ENCODE results near the gene TLX2.

Gene TLX2

DNA sequence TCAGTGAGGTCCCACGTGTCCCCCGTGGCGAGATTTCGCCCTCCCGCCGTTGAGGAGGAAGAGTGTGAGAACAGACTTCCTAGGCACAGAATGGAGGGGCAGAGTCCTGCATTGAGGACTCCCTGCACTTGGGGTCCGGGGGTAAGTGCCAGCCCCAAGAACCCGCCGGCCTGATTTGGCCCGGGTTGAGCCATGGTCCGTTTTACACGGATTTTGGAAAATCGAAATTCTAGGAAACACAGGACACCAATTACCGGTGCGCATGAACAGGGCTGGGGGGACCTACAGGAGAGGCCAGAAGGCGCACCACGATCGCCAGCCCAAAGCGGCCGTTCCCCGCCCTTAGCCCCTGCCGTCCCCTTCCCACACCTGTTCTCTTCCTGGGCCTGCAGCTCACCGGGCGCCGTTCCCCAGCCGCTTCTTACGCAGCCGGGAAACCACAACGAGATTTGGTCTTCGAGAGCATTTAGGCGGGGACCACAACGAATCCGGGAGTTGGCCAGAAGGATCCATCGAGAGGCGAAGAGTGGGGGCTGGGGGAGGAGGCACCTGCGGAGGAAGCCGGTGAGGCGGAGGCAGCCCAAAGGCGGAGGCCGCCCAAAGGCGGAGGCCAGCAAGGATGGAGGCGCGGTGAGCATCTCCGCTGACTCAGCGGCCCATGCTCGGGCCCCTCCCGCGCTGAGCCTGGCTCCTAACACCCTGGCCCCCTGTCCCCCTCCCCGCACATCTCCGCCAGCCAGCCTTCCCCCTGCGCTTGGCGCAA lies 464 bp upstream of the TLX2 start:
- no peak for DNase-seq

- no peak for DNase-seq
Measured at GRCh38 chr2:74515271-74515980, 1.2 kb downstream of the TLX2 start.

DNA sequence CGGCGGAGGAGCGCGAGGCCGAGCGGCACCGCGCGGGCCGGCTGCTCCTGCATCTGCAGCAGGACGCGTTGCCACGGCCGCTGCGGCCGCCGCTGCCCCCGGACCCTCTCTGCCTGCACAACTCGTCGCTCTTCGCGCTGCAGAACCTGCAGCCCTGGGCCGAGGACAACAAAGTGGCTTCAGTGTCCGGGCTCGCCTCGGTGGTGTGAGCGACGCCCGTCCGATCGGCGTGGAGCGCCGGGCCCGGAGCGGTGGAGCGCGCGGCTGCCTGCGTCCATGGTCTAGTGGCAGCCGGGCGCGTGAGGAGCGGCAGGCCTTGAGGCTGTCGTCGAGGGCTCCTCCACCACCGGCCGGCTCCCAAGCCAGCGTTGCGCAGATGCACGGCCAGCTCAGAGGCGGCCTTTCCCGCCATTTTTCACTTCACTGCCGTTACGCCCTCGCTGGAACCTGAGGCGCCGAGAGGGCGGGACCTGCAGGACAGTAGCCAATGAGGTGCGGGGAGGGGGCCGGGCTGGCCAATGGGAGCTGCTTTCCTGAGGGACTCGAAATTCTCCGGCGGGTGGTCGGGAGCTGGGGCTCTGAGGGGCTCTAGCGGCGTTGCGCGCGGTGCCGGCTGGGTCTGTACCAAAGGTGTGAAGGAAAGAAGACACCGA lies 1.9 kb downstream of the TLX2 start:
- peak; percentile 76 for DNase-seq

GRCh38 chr2:74516650-74517049 lies 2.4 kb downstream of the TLX2 start:
- no peak for DNase-seq

DNA sequence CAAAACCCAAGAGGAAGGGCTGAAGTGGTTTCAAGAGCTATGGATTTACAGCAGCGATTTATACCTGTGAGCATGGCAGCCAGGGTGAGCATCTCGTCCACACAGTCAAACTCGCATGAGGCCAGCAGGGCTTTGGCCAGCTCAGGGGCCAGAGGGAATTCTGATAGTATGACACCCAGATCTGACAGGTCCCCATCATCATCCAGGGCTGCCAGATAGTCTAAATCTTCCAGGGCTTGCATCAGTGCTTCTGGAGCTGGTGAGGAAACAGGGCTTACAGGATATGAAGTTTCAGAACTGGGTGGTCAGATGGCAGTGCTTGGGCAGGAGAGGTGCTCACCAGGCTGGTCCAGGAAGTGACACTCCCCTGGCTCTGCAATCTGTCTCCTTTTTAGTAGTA lies 8.3 kb downstream of the TLX2 start:
- DNase-seq, result no peak

- DNase-seq, result no peak
Measured at GRCh38 chr2:74524005-74524404, 9.8 kb downstream of the TLX2 start.

DNA sequence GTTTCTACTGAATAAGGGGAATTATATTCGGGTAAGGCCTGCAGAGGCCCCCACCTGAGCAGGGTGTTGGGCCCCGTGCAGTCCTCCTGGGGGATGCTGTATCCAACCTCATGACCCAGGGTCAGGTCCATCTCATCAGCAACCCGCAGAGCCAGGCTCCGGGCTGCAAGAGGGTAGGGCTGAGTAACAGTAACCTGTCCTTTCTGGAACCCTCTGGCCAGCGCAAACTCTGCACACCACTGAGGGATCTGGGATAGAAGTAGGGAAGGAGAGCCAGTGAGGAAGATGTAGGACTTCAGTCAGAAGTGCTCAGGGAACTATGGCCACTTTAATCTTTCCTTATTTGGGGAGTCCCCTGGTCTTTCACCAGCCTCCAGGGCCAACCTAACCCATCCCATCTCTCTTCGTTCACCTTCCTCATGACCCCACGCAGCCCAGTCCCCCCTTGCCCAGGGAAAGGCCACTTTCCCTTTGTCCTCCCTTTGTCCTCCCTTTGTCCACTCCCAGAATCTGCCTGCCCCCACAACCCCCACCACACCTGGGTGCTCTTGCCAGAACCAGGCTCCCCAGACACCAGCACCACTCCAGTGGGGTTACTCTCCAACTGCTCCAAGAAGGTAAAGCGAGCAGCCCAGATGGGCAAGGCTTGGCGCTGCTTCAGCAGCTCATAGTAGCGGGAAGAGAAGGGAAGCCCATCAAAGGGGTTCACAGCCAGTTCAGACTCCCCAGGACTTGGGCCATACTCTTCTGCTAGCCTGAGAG lies 10.9 kb downstream of the TLX2 start:
- no peak for DNase-seq

GRCh38 chr2:74525717-74526648 lies 11.7 kb downstream of the TLX2 start, which contains the start of gene DQX1:
Gene DQX1 (minus strand): TSS chr2:74526231. CDS start chr2:74525729, 502 bp downstream.
- DNase-seq, result peak; percentile 68

GRCh38 chr2:74526649-74527230 lies 12.5 kb downstream of the TLX2 start:
- DNase-seq, result no peak

GRCh38 chr2:74527741-74528140 lies 13.5 kb downstream of the TLX2 start:
- DNase-seq, result no peak

DNA sequence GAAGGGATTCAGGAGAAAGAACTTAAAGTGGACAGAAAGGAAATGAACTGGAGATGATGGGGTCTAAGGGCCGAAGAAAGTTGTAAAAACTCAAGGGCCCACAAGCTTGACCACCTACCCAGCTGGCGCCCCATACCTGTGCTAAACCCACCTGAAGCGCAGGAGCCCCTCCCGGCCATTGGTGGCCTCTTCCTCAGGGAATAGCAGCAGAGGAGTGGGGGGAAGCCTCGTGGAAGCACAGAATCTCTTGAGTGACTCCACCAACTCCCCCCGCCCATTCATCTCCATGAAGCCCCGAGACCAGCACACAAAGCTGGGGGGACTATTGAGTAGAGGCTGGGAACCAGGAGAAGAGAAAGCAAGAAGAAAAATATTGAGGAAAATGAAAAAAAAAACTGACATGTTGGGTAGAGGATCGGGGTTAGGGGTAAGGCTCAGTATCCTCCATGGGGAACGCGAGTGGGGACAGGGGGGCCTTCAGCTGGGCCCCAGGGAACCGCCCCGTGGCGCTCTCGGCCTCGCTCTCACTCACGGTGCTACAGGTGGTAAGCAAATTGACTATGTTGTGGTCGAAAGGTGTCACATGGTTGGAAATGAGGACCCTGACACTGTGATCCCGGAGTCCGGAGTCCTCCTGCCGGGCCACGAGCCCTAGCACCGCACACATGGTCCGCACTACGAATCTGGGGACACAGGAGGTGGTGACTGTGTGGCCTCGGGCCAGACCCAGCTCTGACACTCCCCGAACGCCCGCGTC lies 14.5 kb downstream of the TLX2 start:
- no peak for DNase-seq

- DNase-seq, result peak; percentile 94
Measured at GRCh38 chr2:74529357-74530238, 15.3 kb downstream of the TLX2 start, which contains the start of the genes AUP1 and HTRA2. Gene AUP1 (minus strand): TSS chr2:74529706. CDS start chr2:74529629, 77 bp downstream. Gene HTRA2 (plus strand): TSS chr2:74529933. CDS start chr2:74530007, 74 bp downstream.

DNA sequence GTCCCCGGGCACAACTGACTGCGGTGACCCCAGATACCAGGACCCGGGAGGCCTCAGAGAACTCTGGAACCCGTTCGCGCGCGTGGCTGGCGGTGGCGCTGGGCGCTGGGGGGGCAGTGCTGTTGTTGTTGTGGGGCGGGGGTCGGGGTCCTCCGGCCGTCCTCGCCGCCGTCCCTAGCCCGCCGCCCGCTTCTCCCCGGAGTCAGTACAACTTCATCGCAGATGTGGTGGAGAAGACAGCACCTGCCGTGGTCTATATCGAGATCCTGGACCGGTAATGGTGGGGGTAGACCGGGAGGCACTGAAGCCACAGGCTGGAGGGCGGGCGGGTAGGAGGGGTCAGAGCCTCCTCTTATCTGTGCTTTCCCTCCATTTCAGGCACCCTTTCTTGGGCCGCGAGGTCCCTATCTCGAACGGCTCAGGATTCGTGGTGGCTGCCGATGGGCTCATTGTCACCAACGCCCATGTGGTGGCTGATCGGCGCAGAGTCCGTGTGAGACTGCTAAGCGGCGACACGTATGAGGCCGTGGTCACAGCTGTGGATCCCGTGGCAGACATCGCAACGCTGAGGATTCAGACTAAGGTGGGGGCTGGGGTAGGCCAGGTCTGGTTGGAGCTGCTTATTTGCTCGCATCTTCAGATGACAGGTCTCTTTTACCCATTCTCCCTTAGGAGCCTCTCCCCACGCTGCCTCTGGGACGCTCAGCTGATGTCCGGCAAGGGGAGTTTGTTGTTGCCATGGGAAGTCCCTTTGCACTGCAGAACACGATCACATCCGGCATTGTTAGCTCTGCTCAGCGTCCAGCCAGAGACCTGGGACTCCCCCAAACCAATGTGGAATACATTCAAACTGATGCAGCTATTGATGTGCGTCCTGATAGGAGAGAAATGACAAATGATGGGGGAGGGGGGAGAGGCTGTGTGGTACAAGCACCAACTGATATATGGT lies 16.3 kb downstream of the TLX2 start:
- DNase-seq, result peak; percentile 66

GRCh38 chr2:74531666-74532065 lies 17.4 kb downstream of the TLX2 start:
- no peak for DNase-seq

GRCh38 chr2:74532222-74532621 lies 18.0 kb downstream of the TLX2 start:
- no peak for DNase-seq

DNA sequence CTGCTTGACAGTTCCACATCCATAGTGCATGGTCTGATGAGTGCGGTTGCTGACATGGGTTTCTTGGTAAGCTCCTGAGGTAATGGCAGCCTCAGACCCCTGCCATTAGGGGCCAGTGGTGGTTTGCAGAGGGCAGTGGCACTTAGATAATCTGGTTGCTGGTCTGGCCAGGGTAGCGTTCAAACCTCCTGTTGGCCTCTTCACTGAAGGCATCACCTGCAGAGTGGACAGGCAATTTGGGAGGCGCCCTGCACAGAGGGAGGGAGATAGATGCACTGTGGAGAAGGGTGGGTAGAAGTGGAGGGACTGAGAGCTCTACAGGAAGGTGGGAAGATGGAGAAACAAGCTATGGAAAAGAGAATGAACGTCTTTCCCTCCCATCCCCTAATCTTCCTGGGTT lies 19.2 kb downstream of the TLX2 start:
- no peak for DNase-seq

DNA sequence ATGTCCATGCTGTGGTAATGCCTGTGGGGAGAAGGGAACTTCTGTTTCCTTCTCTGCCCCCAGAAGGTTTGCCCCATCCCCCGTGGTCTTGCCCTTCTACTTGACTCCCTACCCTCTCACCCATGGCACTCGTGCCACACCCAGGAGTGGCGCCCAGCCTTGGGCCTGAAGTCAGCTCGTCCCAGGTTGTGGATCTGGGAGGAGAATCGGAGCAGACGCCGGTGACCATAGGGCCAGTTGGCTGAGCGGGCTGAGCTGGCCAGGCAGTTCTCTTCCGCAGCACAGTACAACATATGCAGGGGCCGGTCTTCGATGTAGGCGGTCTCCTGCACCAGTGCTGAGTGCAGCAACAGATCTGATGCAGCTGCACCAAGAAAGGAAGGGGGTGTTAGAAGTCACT lies 20.2 kb downstream of the TLX2 start:
- no peak for DNase-seq

DNA sequence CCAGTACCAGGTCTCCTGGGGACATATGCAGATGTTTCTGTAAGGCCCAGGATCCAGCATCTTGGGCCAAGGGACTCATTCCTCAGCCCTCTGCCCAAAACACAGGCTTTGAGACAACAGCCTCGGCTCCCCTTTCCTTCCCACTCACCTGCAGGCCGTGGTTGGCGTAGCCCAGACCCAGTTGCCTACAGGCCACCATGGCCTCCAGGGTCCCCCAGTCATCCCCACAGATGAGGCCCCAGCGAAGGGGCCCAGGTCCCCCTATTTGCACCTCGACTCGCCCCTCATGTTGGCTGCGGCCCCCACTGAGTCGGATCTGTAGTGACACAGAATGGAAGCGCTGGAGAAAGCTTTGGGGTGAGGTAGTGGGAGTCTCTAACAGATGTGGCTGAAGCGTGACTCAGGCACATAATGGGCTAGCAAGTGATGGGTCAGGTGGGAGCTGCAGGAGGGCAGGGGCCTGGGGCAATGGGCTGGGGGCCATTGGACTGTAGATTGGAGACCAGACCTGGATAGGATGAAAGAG lies 21.3 kb downstream of the TLX2 start:
- DNase-seq, result no peak
